Gastroesophageal sphincter (tissue), 4 donors: ENCODE measurements around the gene ARL8B. TPM values are rescaled to one million over a fixed set of nuclear protein-coding genes. Genes with fewer than 3 reads are reported as not detected.

Experiments used
- ATAC-seq: fragments of 150-250 bp; one replicate; pipeline ENCODE4 v1.9.1; 2016; ENCODE audit warnings: mild to moderate bottlenecking, moderate library complexity
- H3K27ac ChIP-seq, 4 donors: fragments of 200-600 bp; sonication (generic) in 3 of 4; 1 replicate in 3 of 4; 2 replicates in 1 of 4; pipeline ENCODE4 v1.5.1; 2016 to 2019
- H3K27me3 ChIP-seq: fragments of 200-600 bp; sonication (generic); one replicate; pipeline ENCODE4 v1.5.1; 2019
- H3K36me3 ChIP-seq, 2 donors: fragments of 200-600 bp; sonication (generic); one replicate each; pipeline ENCODE4 v1.5.1; 2019; ENCODE audit warnings: control low read depth in 1 of 2
- H3K4me1 ChIP-seq, 3 donors: fragments of 200-600 bp; sonication (generic); 1 replicate in 2 of 3; 2 replicates in 1 of 3; pipeline ENCODE4 v1.5.1; 2016 to 2019; ENCODE audit warnings: control low read depth in 2 of 3
- H3K4me3 ChIP-seq, 2 donors: fragments of 200-600 bp; sonication (generic); one replicate each; pipeline ENCODE4 v1.5.1; 2019; ENCODE audit warnings: mild to moderate bottlenecking in 1 of 2, moderate library complexity in 1 of 2
- H3K9me3 ChIP-seq, 3 donors: fragments of 200-600 bp; sonication (generic); one replicate each; pipeline ENCODE4 v1.5.1; 2017 to 2019; ENCODE audit warnings: control low read depth in 2 of 3
- EP300 ChIP-seq: sonication (generic); formaldehyde crosslinking; IDR thresholded peaks from one replicate; pipeline ENCODE4 v1.6.1; 2017; ENCODE audit warnings: antibody characterized with exemption, mild to moderate bottlenecking
- POLR2A ChIP-seq, 2 donors: fragments of 450-650 bp; IDR thresholded peaks; one replicate each; pipeline ENCODE4 v1.6.1; 2017; ENCODE audit warnings: antibody characterized with exemption in 2 of 2, mild to moderate bottlenecking in 2 of 2, moderate library complexity in 1 of 2
- POLR2AphosphoS5 ChIP-seq: sonication (generic); formaldehyde crosslinking; IDR thresholded peaks from one replicate; pipeline ENCODE4 v1.6.1; 2017; ENCODE audit warnings: antibody characterized with exemption
- WGBS, 2 donors: methylation state at CpG; one replicate each; pipeline ENCODE4 v1.1.5; 2018; ENCODE audit warnings: low coverage in 1 of 2; 5-methylcytosine and 5-hydroxymethylcytosine counted together
- total RNA-seq, 4 donors: library from RNA; depleted of rRNA; stranded (reverse); fragments of >200 nt; gene quantifications; one replicate each; pipeline ENCODE4 v1.1.0, GENCODE V29; 2016
- TF ChIP-seq, protein P1 (sequence below), 4 experiments: fragments of 200-600 bp in 2 of 4; fragments of 450-650 bp in 2 of 4; sonication (generic) in 1 of 4; IDR thresholded peaks; one replicate each; pipeline ENCODE4 v1.5.1; 2017 to 2019; ENCODE audit warnings: antibody characterized with exemption in 4 of 4, mild to moderate bottlenecking in 2 of 4, moderate library complexity in 2 of 4

ARL8B gene
- total RNA-seq, 4 donors from 2014 or later: 41.5 to 59.9 (median 50.9) TPM

- Histone ChIP-seq H3K27me3 (no peaks in the 10 kb centered on the region), H3K4me3 (peak overlapping the region; percentile 71 to 72), H3K27ac (peak overlapping the region; percentile 86 to 95 (median 90)), H3K9me3 (no peaks in the 10 kb centered on the region), H3K4me1 (peaks cover 0 to 48% (median 21%) of the 10 kb centered on the region in 3 donors), H3K36me3 (peaks cover 0 to 3% of the 10 kb centered on the region in 2 donors)
- 10% methylated on average over 14 to 23 of the region's 31 CpGs for WGBS, 2 donors
- TF ChIP-seq EP300 (no peak), POLR2A (IDR thresholded peaks at IDR 0.05) (no peak), POLR2AphosphoS5 (no peak)
- TF ChIP-seq, protein P1, sequence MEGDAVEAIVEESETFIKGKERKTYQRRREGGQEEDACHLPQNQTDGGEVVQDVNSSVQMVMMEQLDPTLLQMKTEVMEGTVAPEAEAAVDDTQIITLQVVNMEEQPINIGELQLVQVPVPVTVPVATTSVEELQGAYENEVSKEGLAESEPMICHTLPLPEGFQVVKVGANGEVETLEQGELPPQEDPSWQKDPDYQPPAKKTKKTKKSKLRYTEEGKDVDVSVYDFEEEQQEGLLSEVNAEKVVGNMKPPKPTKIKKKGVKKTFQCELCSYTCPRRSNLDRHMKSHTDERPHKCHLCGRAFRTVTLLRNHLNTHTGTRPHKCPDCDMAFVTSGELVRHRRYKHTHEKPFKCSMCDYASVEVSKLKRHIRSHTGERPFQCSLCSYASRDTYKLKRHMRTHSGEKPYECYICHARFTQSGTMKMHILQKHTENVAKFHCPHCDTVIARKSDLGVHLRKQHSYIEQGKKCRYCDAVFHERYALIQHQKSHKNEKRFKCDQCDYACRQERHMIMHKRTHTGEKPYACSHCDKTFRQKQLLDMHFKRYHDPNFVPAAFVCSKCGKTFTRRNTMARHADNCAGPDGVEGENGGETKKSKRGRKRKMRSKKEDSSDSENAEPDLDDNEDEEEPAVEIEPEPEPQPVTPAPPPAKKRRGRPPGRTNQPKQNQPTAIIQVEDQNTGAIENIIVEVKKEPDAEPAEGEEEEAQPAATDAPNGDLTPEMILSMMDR (IDR thresholded peaks at IDR 0.05): no peak
- ATAC-seq: peak; percentile 34
Measured at GRCh38 chr3:5122741-5123706, 932 bp downstream of the ARL8B start.

- Histone ChIP-seq H3K36me3 (peaks cover 0 to 3% of the 10 kb centered on the region in 2 donors), H3K4me1 (peaks cover 0 to 52% (median 21%) of the 10 kb centered on the region in 3 donors), H3K27ac (peak overlapping the region in 1 of 4 donors; percentile 92), H3K9me3 (no peaks in the 10 kb centered on the region), H3K27me3 (no peaks in the 10 kb centered on the region), H3K4me3 (peak overlapping the region in 1 of 2 donors; percentile 72)
- TF ChIP-seq, protein P1 (IDR thresholded peaks at IDR 0.05): no peak
- no peak for TF ChIP-seq EP300
- TF ChIP-seq POLR2A (IDR thresholded peaks at IDR 0.05): no peak
- TF ChIP-seq POLR2AphosphoS5: no peak
- no peak for ATAC-seq
- 82% methylated on average over 6 of the region's 12 CpGs; no CpG with 5 or more reads in 1 of the 2 donors for WGBS, 2 donors
Measured at GRCh38 chr3:5123937-5124336, 1.8 kb downstream of the ARL8B start.

DNA sequence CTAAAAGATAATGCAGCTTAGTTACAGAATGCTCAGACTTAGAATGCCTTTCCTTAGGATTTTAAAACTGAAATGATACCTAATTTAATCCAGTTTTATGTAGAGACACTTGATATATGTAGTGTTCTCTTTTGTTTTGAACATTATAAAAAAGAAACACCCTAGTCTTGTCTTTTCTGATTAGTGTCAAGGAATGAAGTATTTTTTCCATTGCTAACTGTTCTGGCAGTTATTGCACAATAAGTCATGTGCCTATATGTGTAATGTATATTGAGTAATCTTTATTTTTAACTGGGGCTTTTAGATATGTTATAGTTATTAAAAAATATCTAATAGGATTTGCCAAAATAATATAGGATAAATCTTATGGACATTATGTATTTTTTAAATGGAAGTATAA lies 4.5 kb downstream of the ARL8B start:
- Histone ChIP-seq H3K27ac (no peak overlapping the region), H3K36me3 (peaks cover 0 to 3% of the 10 kb centered on the region in 2 donors), H3K9me3 (no peaks in the 10 kb centered on the region), H3K27me3 (no peaks in the 10 kb centered on the region), H3K4me3 (no peak overlapping the region), H3K4me1 (peaks cover 0 to 58% (median 21%) of the 10 kb centered on the region in 3 donors)
- TF ChIP-seq EP300 (no peak), POLR2AphosphoS5 (no peak), POLR2A (IDR thresholded peaks at IDR 0.05) (no peak)
- TF ChIP-seq, protein P1 (IDR thresholded peaks at IDR 0.05): no peak
- no peak for ATAC-seq

DNA sequence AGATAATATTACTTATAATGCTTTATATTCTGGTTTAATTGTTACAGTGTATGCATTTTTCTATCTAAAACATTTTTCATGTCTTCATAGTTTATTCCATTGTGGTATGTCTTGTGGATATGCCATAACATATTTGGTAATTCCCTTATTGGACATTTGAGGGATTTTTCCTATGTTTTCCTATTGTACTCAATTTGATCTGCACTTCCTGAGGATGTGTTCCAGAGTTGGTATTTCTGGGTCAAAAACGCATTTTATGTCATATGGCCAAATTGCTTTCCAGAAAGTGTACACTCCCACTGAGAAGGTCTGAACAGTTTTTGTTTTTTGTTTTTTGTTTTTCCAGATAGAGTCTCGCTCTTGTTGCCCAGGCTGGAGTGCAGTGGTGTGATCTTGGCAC lies 6.8 kb downstream of the ARL8B start:
- Histone ChIP-seq H3K36me3 (peaks cover 0 to 3% of the 10 kb centered on the region in 2 donors), H3K27ac (no peak overlapping the region), H3K9me3 (no peaks in the 10 kb centered on the region), H3K4me3 (no peak overlapping the region), H3K4me1 (peaks cover 0 to 64% (median 23%) of the 10 kb centered on the region in 3 donors), H3K27me3 (no peaks in the 10 kb centered on the region)
- TF ChIP-seq EP300 (no peak), POLR2A (IDR thresholded peaks at IDR 0.05) (no peak), POLR2AphosphoS5 (no peak)
- TF ChIP-seq, protein P1 (IDR thresholded peaks at IDR 0.05): no peak
- no peak for ATAC-seq
- WGBS, 2 donors: 62 to 100% methylated on average over 1 to 2 of the region's 2 CpGs
